Limb (tissue), 2 donors: ENCODE results near the gene ETFA.
A peak's percentile ranks its signal among the peaks of the same experiment; 100 is the strongest.

Source experiments
- DNase-seq, 2 donors: peaks; one replicate each; pipeline ENCODE4 v3.0.0-alpha.2; 2016; ENCODE audit errors: extremely low spot score in 2 of 2

Gene ETFA

GRCh38 chr15:76311100-76311953 lies at the start of gene ETFA:
Gene ETFA (minus strand): TSS chr15:76311469. CDS start chr15:76311388, 81 bp downstream.
- DNase-seq, result peak; percentile 94 to 95

DNA sequence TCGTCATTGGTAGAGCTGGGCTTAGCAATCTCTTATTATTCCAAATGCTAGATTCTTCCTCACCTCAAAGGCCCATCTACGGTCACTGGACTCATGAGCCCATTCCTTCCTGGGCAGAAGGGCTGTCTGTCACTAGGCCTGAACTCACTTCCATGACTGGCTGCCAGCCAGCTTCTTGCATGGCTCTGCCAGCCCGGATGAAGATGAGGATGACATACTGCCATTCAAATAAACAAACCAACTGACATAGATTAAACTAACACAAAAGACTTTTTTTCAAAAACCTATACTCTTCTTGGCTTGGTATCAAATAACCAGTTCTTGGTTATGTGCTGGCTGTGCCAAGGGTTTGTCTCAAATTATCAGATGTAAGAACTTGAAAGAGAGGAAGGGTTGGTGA lies 49.1 kb upstream of the ETFA start:
- no peak for DNase-seq

- DNase-seq, result no peak
Observed at GRCh38 chr15:76359152-76359551, 47.9 kb upstream of the ETFA start.

DNA sequence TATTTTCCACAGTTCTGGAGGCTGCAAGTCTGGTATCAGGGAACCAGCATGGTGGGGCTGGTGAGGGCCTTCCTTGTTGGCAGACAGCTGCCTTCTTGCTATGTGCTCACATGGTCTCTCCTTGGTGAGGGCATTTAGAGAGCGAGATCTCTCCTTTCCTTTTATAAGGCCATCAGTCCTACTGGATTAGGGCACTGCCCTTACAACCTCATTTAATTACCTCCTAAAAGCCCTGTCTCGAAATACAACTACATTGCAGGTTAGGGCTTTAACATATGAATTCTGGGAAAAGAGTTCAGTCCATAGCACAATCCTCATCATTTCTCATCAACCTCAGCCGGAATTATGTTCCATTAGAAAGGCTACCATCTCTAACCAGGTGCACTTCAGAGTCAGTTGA lies 47.2 kb upstream of the ETFA start:
- DNase-seq, result no peak

- no peak for DNase-seq
Observed at GRCh38 chr15:76354823-76355440, 43.7 kb upstream of the ETFA start.

GRCh38 chr15:76353903-76354302 lies 42.6 kb upstream of the ETFA start:
- no peak for DNase-seq

DNA sequence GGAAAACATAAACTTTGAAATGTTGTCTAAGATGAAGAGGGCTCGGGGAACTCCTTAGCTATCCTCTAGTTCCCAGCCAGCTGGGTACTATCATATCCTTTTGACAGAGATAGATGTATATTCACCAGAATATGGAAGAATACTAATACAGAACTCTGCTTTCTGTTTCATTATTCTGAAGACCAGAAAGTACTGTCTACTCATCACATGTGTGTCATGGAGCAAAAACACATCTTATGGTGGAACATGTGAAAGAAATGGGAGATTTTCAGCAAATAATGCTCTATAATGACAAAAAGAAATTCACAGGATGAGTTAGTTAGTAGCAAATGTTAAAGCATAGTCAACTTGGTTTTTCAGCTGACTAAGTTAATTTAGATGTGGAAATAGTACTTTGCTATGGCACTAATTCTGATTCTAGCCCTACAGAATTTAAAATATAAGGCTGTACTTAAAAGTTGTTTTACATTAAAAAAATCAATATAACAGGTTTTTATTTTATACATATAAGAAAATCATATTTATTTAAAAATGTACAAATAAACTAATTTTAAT lies 41.8 kb upstream of the ETFA start:
- no peak for DNase-seq

GRCh38 chr15:76349301-76350070 lies 38.2 kb upstream of the ETFA start:
- DNase-seq, result no peak

- DNase-seq, result no peak
Observed at GRCh38 chr15:76347482-76348055, 36.3 kb upstream of the ETFA start.

DNA sequence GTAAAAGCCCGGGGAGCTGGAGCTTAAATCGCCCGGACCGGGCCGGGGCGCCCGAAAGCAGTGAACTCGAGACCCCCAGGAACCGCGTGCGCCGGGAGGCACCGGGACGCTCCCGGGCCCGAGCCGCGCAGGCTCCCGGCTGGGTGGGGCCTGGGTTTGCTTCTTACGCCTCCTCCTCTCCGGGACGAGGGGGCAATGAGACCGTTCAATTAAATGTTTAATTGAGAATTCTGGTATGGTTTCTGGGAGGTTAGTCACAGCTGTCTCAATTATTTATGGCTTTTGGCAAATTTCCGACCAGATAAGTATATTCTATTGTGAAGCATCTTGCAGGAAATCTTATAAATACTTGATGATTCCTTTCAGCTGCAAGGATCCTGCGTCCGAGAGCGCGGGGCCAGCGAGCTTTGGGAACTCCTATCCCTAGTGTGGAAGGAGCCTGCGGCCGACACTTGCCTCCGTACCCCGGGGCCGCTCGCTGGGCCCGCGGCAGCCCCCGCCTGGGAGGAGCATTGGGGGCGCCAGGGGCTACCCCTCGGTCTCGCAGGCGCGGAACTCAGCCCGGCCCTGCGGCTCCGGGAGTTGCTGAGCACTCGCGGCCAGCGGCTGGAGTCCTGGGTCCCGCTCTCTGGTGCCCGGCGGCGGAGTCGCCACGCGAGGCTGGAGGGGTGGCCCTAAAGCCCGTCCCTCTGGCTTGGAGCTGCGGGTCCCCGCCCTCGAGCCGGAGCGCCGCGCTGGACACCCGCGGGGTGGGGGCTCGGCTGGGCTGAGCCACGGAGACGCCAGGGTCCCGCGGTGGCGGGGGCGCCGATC lies 35.6 kb upstream of the ETFA start:
- DNase-seq, result peak in 1 of 2 donors; percentile 53

GRCh38 chr15:76345880-76346668 lies 34.8 kb upstream of the ETFA start:
- DNase-seq, result peak in 1 of 2 donors; percentile 52

GRCh38 chr15:76345583-76345879 lies 34.3 kb upstream of the ETFA start:
- DNase-seq, result no peak

- DNase-seq, result no peak
Observed at GRCh38 chr15:76344893-76345582, 33.8 kb upstream of the ETFA start.

GRCh38 chr15:76343313-76343996 lies 32.2 kb upstream of the ETFA start:
- peak in 1 of 2 donors; percentile 44 for DNase-seq

DNA sequence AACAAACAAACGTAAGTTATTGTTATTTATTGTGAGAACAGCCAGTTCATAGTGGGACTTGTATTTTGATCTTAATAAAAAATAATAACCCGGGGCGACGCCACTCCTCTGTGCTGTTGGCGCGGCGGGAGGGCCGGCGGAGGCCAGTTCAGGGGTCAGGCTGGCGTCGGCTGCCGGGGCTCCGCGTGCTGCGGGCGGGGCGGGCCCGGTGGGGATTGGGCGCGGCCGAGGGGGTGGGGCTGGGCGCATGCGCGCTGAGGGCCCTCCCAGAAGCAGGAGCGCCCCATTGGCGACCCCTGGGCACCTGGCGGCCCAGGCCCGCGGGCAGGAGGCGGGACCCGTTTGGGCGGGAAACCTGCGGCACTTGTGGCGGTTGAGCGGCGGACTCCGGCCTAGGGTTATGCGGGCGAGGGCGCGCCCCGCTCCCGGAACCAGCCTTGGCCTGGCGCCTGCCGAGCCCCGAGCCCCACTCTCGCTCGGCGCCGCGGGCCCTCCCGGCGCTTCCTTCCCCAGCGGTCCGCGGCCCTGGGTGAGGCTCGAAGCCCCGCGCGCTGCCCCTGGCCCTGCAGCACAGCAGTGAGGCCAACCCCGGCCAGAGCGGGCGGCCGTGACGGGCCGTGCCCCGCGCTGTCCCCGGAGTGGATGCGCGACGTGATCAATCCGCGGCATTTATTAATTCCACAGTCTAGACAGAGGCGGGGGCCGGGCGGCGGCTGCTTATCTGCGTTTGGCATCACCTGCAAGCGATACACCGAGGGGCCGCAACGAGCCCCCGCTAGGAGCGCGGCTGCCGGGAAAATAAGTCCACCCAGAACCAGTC lies 31.3 kb upstream of the ETFA start:
- DNase-seq, result peak in 1 of 2 donors; percentile 58

DNA sequence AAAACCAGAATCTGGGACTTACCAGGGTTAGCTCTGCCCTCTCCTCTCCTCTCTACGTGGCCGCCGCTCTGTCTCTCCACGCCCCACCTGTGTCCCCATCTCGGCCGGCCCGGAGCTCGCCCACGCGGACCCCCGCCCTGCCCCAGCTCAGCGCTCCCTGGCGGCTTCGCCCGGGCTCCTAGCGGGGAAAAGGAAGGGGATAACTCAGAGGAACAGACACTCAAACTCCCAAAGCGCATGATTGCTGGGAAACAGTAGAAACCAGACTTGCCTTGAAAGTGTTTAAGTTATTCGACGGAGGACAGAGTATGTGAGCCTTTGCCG lies 30.8 kb upstream of the ETFA start:
- peak in 1 of 2 donors; percentile 48 for DNase-seq

GRCh38 chr15:76341366-76342057 lies 30.2 kb upstream of the ETFA start:
- peak in 1 of 2 donors; percentile 55 for DNase-seq
